IMR-90 (cell line): ENCODE data around the gene PLD3. TPM values are rescaled to one million over a fixed set of nuclear protein-coding genes. Genes with fewer than 3 reads are reported as not detected.

Experiments
- ATAC-seq: fragments of 200-7000 bp; cut with Tn5 transposase; 2 replicates; pipeline ENCODE4 v1.9.1; 2020; ENCODE audit warnings: low read depth, mild to moderate bottlenecking, moderate library complexity
- BruUV-seq: library from RNA; stranded (reverse); fragments of 400-500 nt; replicated peaks from 2 replicates; lab custom pipeline; 2021; lab: Mats Ljungman, UMichigan
- CTCF ChIA-PET: fragments of 300-600 bp; formaldehyde crosslinking; extraction: SDS; loops from one replicate; lab custom pipeline; 2021; ENCODE audit warnings: antibody characterized with exemption; lab: Yijun Ruan, JAX
- POLR2A ChIA-PET: fragments of 300-600 bp; sonication (Branson Sonifier 250); formaldehyde crosslinking; loops from one replicate; lab custom pipeline; 2022; ENCODE audit warnings: antibody characterized with exemption; ENCODE audit not compliant: unreplicated experiment; lab: Charles Lee
- DNase-seq: peaks from one replicate; pipeline ENCODE4 v3.0.0; 2013
- H2AFZ ChIP-seq: replicated peaks from 2 replicates; pipeline ENCODE3; 2013; ENCODE audit warnings: low read length, mild to moderate bottlenecking; ENCODE audit not compliant: poor library complexity
- H2AK5ac ChIP-seq: 2 replicates; pipeline ENCODE4 v1.6.1; 2013; ENCODE audit warnings: low read depth, low read length, inconsistent platforms
- H2AK9ac ChIP-seq: replicated peaks from 2 replicates; pipeline ENCODE3; 2013; ENCODE audit warnings: mild to moderate bottlenecking, low read depth, low read length, moderate library complexity; ENCODE audit not compliant: poor library complexity
- H2BK120ac ChIP-seq: 2 replicates; pipeline ENCODE4 v1.6.1; 2013; ENCODE audit warnings: low read depth, low read length, inconsistent platforms
- H2BK15ac ChIP-seq: 3 replicates; pipeline ENCODE4 v1.6.1; 2013; ENCODE audit warnings: low read depth, low read length, inconsistent platforms
- H2BK20ac ChIP-seq: 2 replicates; pipeline ENCODE4 v1.6.1; 2013; ENCODE audit warnings: low read depth, mild to moderate bottlenecking, inconsistent platforms, low read length, moderate library complexity
- H2BK5ac ChIP-seq: 2 replicates; pipeline ENCODE4 v1.6.1; 2013; ENCODE audit warnings: mild to moderate bottlenecking, low read depth, low read length, inconsistent platforms; ENCODE audit not compliant: poor library complexity, severe bottlenecking
- H3K14ac ChIP-seq: replicated peaks from 2 replicates; pipeline ENCODE4 v1.6.1; 2013; ENCODE audit warnings: low read depth, low read length, inconsistent platforms
- H3K18ac ChIP-seq: 2 replicates; pipeline ENCODE4 v1.6.1; 2013; ENCODE audit warnings: low read depth, low read length, control low read depth
- H3K23ac ChIP-seq: 2 replicates; pipeline ENCODE4 v1.6.1; 2013; ENCODE audit warnings: low read depth, low read length, inconsistent platforms
- H3K27ac ChIP-seq: 2 replicates; pipeline ENCODE4 v1.5.1; 2013; ENCODE audit warnings: mild to moderate bottlenecking, control low read depth, low read length; ENCODE audit not compliant: insufficient read depth
- H3K27me3 ChIP-seq: 2 replicates; pipeline ENCODE4 v1.6.1; 2013; ENCODE audit warnings: low read length; ENCODE audit not compliant: control insufficient read depth, insufficient read depth
- H3K36me3 ChIP-seq: 2 replicates; pipeline ENCODE4 v1.6.1; 2013; ENCODE audit warnings: low read length, mixed read lengths; ENCODE audit not compliant: control insufficient read depth, insufficient read depth
- H3K4ac ChIP-seq: 2 replicates; pipeline ENCODE4 v1.6.1; 2013; ENCODE audit warnings: low read depth, low read length, inconsistent platforms
- H3K4me1 ChIP-seq: 2 replicates; pipeline ENCODE4 v1.6.1; 2013; ENCODE audit warnings: low read length, mixed read lengths; ENCODE audit not compliant: control insufficient read depth, insufficient read depth
- H3K4me2 ChIP-seq: 2 replicates; pipeline ENCODE4 v1.6.1; 2013; ENCODE audit warnings: low read depth, mild to moderate bottlenecking, control low read depth, low read length, moderate library complexity
- H3K4me3 ChIP-seq: 2 replicates; pipeline ENCODE4 v1.5.1; 2013; ENCODE audit warnings: low read depth, mild to moderate bottlenecking, control low read depth, low read length, moderate library complexity; ENCODE audit not compliant: insufficient read depth
- H3K56ac ChIP-seq: 2 replicates; pipeline ENCODE4 v1.6.1; 2013; ENCODE audit warnings: low read length, inconsistent platforms; ENCODE audit not compliant: insufficient read depth; ENCODE audit errors: extremely low read depth
- H3K79me1 ChIP-seq, 2 experiments: 2 replicates each; pipeline ENCODE4 v1.6.1; 2013; ENCODE audit warnings: low read length in 2 of 2, inconsistent platforms in 1 of 2, low read depth in 1 of 2
- H3K9ac ChIP-seq: 2 replicates; pipeline ENCODE4 v1.6.1; 2013; ENCODE audit warnings: low read depth, low read length, control low read depth
- H3K9me1 ChIP-seq: 2 replicates; pipeline ENCODE4 v1.6.1; 2013; ENCODE audit warnings: low read length, inconsistent platforms; ENCODE audit not compliant: insufficient read depth
- H3K9me3 ChIP-seq: 2 replicates; pipeline ENCODE4 v1.6.1; 2013; ENCODE audit warnings: low read length; ENCODE audit not compliant: control insufficient read depth, insufficient read depth
- H4K20me1 ChIP-seq: 2 replicates; pipeline ENCODE4 v1.6.1; 2013; ENCODE audit warnings: low read length, inconsistent platforms; ENCODE audit not compliant: insufficient read depth
- H4K5ac ChIP-seq: 2 replicates; pipeline ENCODE4 v1.6.1; 2013; ENCODE audit warnings: mild to moderate bottlenecking, low read depth, low read length, control low read depth
- H4K8ac ChIP-seq, 2 experiments: 2 replicates each; pipeline ENCODE4 v1.6.1; 2013; ENCODE audit warnings: low read depth in 2 of 2, low read length in 2 of 2, control low read depth in 1 of 2, inconsistent platforms in 1 of 2
- H4K91ac ChIP-seq: 2 replicates; pipeline ENCODE4 v1.6.1; 2013; ENCODE audit warnings: low read depth, low read length, inconsistent platforms; ENCODE audit not compliant: insufficient read depth
- BHLHE40 ChIP-seq: fragments of 150-350 bp; IDR thresholded peaks from 2 replicates; pipeline ENCODE4 v1.6.1; 2016; ENCODE audit warnings: mild to moderate bottlenecking, low read depth, low read length
- CEBPB ChIP-seq: IDR thresholded peaks from 2 replicates; pipeline ENCODE4 v1.6.1; 2012; ENCODE audit warnings: low read depth, low read length, improper control_type of control experiment
- CHD1 ChIP-seq: IDR thresholded peaks from 2 replicates; pipeline ENCODE4 v1.6.1; 2012; ENCODE audit warnings: low read depth, low read length, improper control_type of control experiment
- CTCF ChIP-seq: conservative IDR thresholded peaks from 2 replicates; pipeline ENCODE4 v1.5.1; 2012; ENCODE audit warnings: mild to moderate bottlenecking, low read depth, low read length, improper control_type of control experiment
- FOS ChIP-seq: fragments of 150-350 bp; IDR thresholded peaks from 2 replicates; pipeline ENCODE4 v1.6.1; 2016; ENCODE audit warnings: low read depth, low read length
- MAFK ChIP-seq: IDR thresholded peaks from 2 replicates; pipeline ENCODE4 v1.6.1; 2012; ENCODE audit warnings: low read depth, low read length, improper control_type of control experiment
- MAZ ChIP-seq: IDR thresholded peaks from 2 replicates; pipeline ENCODE4 v1.6.1; 2012; ENCODE audit warnings: low read depth, mild to moderate bottlenecking, low read length, improper control_type of control experiment, moderate library complexity, borderline replicate concordance
- NFE2L2 ChIP-seq: fragments of 150-350 bp; IDR thresholded peaks from 2 replicates; pipeline ENCODE4 v1.6.1; 2016; ENCODE audit warnings: low read depth, mild to moderate bottlenecking, low read length
- POLR2A ChIP-seq: IDR thresholded peaks from 2 replicates; pipeline ENCODE4 v1.6.1; 2012; ENCODE audit warnings: mild to moderate bottlenecking, low read depth, low read length
- RAD21 ChIP-seq: IDR thresholded peaks from 2 replicates; pipeline ENCODE4 v1.6.1; 2012; ENCODE audit warnings: low read length, improper control_type of control experiment
- RFX5 ChIP-seq: IDR thresholded peaks from 2 replicates; pipeline ENCODE4 v1.8.0; 2012; ENCODE audit warnings: low read depth, mild to moderate bottlenecking, low read length, moderate library complexity
- SMC3 ChIP-seq: fragments of 150-350 bp; IDR thresholded peaks from 2 replicates; pipeline ENCODE4 v1.6.1; 2016; ENCODE audit warnings: low read depth, mild to moderate bottlenecking, antibody characterized with exemption, low read length, moderate library complexity
- WGBS, 2 experiments: methylation state at CpG; one replicate each; pipeline versions ENCODE4 v1.1.5 to v1.1.7; 2013; ENCODE audit warnings: missing lambda C conversion rate in 2 of 2; ENCODE audit not compliant: insufficient read length in 1 of 2; ENCODE audit errors: extremely low coverage in 2 of 2; 5-methylcytosine and 5-hydroxymethylcytosine counted together
- dilution Hi-C: fragments of 300-500 bp; cut with HindIII; formaldehyde crosslinking; loops from one replicate; pipeline ENCODE4 v1.14.3; 2018; ENCODE audit warnings: low sequenced_read_pairs; ENCODE audit not compliant: unreplicated experiment
- in situ Hi-C: fragments of 300-500 bp; cut with MboI; formaldehyde crosslinking; loops from 3 replicates; pipeline ENCODE4 v1.14.3; 2019; ENCODE audit warnings: low sequenced_read_pairs, inconsistent platforms, mixed read lengths
- intact Hi-C: fragments of 100-400 bp; cut with micrococcal nuclease; formaldehyde crosslinking; loops from 2 replicates; pipeline ENCODE4 v1.10.0; 2022
- polyA plus RNA-seq, 3 experiments: library from polyadenylated mRNA; depleted of rRNA; stranded (reverse); fragments of >200 nt; gene quantifications; 2 replicates each; pipeline ENCODE4 v1.2.3, GENCODE V29; 2012; ENCODE audit warnings: low replicate concordance in 1 of 3
- total RNA-seq: library from RNA; depleted of rRNA; stranded (reverse); fragments of >200 nt; gene quantifications from 2 replicates; pipeline ENCODE4 v1.2.3, GENCODE V29; 2012

Gene PLD3
- total and polyA plus RNA-seq, 2 of the 4 experiments (the other 2 are of a cell fraction) = 117 to 665 TPM

DNA sequence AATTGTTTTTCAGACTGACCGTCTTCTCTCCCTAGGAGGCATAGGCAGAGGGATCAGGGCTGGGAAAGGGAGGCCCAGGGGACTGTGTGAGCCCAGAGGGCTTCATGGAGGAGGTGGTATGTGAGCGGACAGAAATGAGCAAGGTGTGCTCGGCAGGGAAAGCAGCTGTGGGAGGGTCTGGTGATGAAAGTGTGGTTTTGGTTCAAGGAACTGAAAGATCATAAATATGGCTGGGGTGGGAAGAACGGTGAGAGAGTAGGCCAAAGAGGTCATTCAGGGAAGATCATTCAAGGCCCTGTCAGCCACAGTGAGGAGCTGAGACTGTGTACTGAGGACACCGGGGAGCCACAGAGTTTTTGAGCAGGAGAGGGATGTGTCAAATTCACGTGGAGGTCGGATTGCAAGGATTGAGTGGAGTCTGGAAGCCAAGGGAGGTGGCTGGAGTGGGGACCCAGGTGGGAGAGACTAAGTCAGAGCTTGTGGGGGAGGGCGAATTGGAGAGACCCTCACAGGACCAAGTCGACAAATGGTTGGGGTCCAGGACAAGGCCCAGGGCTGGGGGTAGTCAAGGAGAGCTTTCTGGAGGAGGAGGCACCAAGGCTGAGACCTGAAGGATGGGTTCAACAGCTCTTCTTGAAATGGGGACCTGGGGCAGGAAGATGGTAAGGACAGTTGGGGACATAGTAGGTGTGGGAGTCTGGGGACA is 7.6 kb downstream of the PLD3 start:
- Histone ChIP-seq H2BK20ac (no peak overlapping the region), H3K9me3 (no peaks in the 10 kb centered on the region), H4K5ac (no peak overlapping the region), H3K9ac (no peak overlapping the region), H2AK9ac (no peak overlapping the region), H3K27me3 (no peaks in the 10 kb centered on the region), H2AFZ (no peak overlapping the region), H3K79me1 (peaks cover 14 to 43% of the 10 kb centered on the region in 2 experiments), H3K27ac (no peak overlapping the region), H3K4me3 (no peak overlapping the region), H3K36me3 (peaks cover 5% of the 10 kb centered on the region; the same call in 1 of the 2 replicates), H2BK5ac (no peak overlapping the region), H4K8ac (no peak overlapping the region), H4K91ac (no peak overlapping the region), H3K23ac (no peak overlapping the region), H3K14ac (no peak overlapping the region), H3K9me1 (peaks cover 15% of the 10 kb centered on the region), H3K4me1 (peaks cover 6% of the 10 kb centered on the region), H3K18ac (no peak overlapping the region), H3K4ac (no peak overlapping the region), H3K4me2 (no peak overlapping the region), H2BK120ac (no peak overlapping the region), H4K20me1 (0 out of 2 replicates have a peak, but pooled peaks cover 7% of the 10 kb centered on the region), H2AK5ac (no peak overlapping the region), H3K56ac (no peak overlapping the region), H2BK15ac (no peak overlapping the region)
- TF ChIP-seq RFX5 = no peak
- TF ChIP-seq MAZ = no peak
- no peak for TF ChIP-seq BHLHE40
- no peak for TF ChIP-seq CTCF
- no peak for TF ChIP-seq RAD21
- TF ChIP-seq FOS = no peak
- no peak for TF ChIP-seq CEBPB
- TF ChIP-seq CHD1 = no peak
- no peak for TF ChIP-seq MAFK
- TF ChIP-seq NFE2L2 = no peak
- TF ChIP-seq POLR2A = no peak
- no peak for TF ChIP-seq SMC3
- WGBS, 2 experiments = 84% methylated on average over 6 of the region's 9 CpGs; no CpG with 5 or more reads in 1 of the 2 experiments
- intact Hi-C loops = no loop called here
- ChIA-PET CTCF (no interaction called here), POLR2A (no interaction called here)
- ATAC-seq (no peak), DNase-seq (no peak)
- no TSS peak for BruUV-seq
- dilution Hi-C loops = no loop called here
- in situ Hi-C loops = no loop called here
